ENCODE results near the gene DOC2A.

DNA sequence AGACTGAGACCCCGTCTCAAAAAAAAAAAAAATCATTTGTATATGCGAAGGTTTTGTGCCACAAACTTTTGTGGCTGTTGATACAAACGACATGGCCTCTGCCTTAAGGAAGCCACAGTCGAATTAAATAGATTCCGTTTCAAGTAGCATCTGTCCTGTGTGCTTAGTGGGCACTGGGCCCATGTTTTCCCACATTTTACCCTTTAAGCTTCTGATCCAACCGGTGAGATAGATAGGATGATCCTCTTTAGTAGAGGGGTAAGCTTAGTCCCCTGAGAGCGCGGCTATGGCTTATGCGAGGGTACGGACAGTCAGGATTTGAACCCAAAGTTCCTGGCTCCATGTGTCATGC lies 49.7 kb downstream of the DOC2A start:
- TF ChIP-seq POLR2A (IDR thresholded peaks at IDR 0.05; ENCODE audit: low read depth, low read length) (no peak), POLR2AphosphoS5 (IDR thresholded peaks at IDR 0.05; ENCODE audit: insufficient read depth, low read depth, low read length) (no peak), MYC (IDR thresholded peaks at IDR 0.05; ENCODE audit: low read depth, low read length) (no peak), MAX (IDR thresholded peaks at IDR 0.05; ENCODE audit: insufficient read depth, insufficient read length) (no peak), JUN (IDR thresholded peaks at IDR 0.05; ENCODE audit: borderline replicate concordance, insufficient read depth, insufficient read length, low read depth) (no peak), EZH2 (IDR thresholded peaks at IDR 0.05; ENCODE audit: borderline replicate concordance, low read depth, low read length, severe bottlenecking) (no peak)
- TF ChIP-seq, protein P1, sequence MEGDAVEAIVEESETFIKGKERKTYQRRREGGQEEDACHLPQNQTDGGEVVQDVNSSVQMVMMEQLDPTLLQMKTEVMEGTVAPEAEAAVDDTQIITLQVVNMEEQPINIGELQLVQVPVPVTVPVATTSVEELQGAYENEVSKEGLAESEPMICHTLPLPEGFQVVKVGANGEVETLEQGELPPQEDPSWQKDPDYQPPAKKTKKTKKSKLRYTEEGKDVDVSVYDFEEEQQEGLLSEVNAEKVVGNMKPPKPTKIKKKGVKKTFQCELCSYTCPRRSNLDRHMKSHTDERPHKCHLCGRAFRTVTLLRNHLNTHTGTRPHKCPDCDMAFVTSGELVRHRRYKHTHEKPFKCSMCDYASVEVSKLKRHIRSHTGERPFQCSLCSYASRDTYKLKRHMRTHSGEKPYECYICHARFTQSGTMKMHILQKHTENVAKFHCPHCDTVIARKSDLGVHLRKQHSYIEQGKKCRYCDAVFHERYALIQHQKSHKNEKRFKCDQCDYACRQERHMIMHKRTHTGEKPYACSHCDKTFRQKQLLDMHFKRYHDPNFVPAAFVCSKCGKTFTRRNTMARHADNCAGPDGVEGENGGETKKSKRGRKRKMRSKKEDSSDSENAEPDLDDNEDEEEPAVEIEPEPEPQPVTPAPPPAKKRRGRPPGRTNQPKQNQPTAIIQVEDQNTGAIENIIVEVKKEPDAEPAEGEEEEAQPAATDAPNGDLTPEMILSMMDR (IDR thresholded peaks at IDR 0.05; ENCODE audit: extremely low read depth in 1 of 2, insufficient read depth in 1 of 2, low read depth in 1 of 2, low read length in 2 of 2), result no peak

Measured in endothelial cell of umbilical vein (primary cell).